ENCODE data around the gene NEUROG1.

- TF ChIP-seq CTCF (IDR thresholded peaks at IDR 0.05 in 4 of 5, conservative IDR thresholded peaks at IDR 0.05 in 1 of 5), result no peak
- TF ChIP-seq POLR2A (IDR thresholded peaks at IDR 0.05), result no peak
Observed at GRCh38 chr5:135546101-135546500, 10.3 kb upstream of the NEUROG1 start.

Measured in gastrocnemius medialis (tissue), 4 donors.